GM12875 (cell line): Measurements from ENCODE around the gene GRAMD1B.

Source experiments
- H3K4me3 ChIP-seq: one replicate; pipeline ENCODE4 v1.5.1; 2011; ENCODE audit warnings: low read depth, low read length, control low read depth
- TF ChIP-seq, protein P1 (sequence below): IDR thresholded peaks from 2 replicates; pipeline ENCODE4 v1.5.1; 2011; ENCODE audit warnings: low read depth, mild to moderate bottlenecking, control low read depth, inconsistent platforms, low read length, moderate library complexity, borderline replicate concordance; ENCODE audit not compliant: insufficient read depth

GRAMD1B gene

DNA sequence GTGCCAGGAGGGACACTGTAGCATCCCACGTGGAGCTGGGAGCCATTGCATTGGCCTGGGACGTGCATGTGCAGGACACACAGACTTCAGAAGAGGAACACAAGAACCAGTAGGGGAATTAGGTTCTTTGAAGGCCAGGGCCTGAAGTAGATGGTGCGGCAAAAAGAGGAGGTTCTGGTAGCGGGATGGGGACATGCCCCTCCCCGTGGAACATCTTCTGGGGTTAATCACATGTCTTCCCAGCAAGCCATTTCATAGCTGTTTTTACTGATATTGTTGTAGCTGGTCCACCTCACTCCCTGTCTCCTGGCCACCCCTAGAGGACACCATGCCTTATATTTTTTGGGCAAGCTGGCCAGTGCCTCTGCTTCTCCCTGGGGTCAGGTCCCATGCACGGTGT is 150.1 kb downstream of the GRAMD1B start:
- TF ChIP-seq, protein P1, sequence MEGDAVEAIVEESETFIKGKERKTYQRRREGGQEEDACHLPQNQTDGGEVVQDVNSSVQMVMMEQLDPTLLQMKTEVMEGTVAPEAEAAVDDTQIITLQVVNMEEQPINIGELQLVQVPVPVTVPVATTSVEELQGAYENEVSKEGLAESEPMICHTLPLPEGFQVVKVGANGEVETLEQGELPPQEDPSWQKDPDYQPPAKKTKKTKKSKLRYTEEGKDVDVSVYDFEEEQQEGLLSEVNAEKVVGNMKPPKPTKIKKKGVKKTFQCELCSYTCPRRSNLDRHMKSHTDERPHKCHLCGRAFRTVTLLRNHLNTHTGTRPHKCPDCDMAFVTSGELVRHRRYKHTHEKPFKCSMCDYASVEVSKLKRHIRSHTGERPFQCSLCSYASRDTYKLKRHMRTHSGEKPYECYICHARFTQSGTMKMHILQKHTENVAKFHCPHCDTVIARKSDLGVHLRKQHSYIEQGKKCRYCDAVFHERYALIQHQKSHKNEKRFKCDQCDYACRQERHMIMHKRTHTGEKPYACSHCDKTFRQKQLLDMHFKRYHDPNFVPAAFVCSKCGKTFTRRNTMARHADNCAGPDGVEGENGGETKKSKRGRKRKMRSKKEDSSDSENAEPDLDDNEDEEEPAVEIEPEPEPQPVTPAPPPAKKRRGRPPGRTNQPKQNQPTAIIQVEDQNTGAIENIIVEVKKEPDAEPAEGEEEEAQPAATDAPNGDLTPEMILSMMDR: no peak
- no peak overlapping the region for H3K4me3 ChIP-seq

DNA sequence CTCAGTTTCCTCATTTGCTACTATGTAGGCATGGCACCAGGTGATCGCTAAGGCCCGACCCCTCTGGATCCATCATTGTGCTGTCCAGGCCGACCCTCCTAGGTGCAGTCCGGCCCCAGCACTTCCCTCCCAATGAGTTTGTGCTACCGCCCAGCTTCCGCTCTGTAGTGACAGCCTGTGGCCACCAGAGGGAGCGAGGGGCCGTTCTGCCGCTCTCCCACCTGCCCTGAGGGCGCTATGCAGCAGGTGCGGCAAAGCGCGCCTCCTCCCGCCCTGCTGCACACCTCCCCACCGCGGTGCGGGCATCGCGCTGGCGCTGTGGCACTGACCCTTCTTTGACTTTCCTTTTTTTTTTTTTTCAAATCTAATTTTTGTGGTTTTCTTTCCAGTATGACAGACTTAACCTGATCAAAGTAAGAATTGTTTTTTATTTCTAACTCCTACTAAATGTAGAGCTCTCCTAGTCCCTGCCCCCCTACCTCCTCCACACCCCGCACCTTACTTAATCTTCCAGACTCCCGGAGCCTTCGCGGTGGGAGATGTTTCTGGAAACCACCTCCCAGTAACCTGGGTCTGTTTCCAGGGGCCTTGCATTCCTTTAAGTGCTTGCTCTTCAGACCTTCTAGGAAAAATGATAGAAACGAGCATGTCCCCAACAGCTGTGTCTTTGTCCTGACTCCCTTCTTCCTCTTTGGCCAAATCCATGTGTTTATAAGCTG is 150.6 kb downstream of the GRAMD1B start:
- no peak overlapping the region for H3K4me3 ChIP-seq
- TF ChIP-seq, protein P1: peak; percentile 99

DNA sequence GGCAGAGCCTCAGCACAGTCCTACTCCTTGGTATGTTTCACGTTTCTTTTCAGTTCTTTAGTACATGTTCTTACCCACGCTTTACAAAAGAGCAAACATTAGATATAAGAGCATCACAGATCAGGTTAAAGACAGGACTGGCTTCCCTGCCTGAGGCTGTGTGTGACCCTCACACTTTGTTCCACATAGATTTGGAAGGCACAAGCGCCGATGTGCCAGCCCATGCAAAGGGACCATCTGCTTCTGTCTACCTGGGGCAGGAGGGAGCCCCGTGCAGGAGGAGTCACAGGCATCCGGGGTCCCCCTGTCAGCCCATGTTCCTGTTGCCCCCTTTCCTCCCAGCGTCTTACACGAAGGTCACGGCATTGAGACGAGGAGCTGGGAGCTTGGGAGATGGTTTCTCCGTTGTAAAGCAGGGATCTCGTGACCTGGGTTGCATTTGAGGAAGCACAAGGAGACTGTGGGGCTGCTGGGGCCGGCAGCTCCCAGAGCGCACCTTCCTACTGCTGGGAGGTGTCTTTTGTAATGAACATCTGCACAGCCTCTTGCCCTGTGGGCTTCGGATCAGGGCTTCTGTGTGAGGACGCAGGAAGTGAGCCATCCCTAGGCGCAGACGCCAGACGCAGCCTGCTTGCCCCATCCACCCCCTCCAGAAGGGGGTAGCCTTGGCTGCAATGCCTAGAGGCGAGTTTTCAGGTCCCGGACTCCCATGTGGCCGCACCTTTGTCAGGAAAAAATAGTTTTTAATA is 151.8 kb downstream of the GRAMD1B start:
- TF ChIP-seq, protein P1: no peak
- H3K4me3 ChIP-seq: no peak overlapping the region

DNA sequence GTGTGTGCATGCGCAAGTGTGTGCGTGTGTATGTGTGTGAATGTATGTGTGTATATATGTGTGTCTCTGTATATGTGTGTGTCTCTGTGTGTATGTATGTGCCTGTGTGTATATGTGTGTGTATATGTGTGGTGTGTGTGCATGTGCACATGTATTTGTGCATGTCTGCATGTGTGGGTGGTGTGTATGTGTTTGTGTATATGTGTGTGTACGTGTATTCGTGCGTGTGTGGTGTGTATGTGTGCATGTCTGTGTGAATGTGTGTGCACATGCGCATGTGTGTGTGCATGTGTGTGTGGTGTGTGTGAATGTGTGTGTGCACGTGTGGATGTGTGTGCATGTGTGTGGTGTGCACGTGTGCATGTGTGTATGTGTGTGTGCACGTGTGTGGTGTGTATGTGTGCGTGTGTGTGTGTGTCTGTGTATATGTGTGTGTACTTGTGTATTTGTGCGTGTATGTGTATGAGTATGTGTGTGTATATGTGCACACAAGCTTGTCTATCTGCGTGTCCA is 153.0 kb downstream of the GRAMD1B start:
- TF ChIP-seq, protein P1: no peak
- H3K4me3 ChIP-seq: no peak overlapping the region

DNA sequence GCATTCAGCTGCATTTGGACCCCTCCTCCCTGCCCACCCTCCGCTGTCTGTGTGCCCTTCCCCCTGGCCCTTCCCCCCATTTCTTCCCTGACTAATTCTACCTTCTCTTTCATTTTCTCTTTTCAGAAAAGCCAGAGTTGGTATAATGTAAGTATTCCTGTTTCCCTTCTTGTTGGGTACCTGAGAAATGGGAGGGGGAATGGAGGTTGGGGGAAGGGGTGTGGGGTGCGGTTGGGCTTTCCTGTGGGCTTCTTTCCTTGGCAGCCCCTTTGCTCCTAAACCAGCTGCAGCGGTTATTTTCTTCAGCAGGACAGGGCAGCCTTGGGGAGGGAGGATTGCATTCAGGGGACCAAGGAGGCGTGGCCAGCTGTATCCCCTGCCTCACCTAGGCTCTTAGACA is 154.1 kb downstream of the GRAMD1B start:
- TF ChIP-seq, protein P1: no peak
- H3K4me3 ChIP-seq: no peak overlapping the region

DNA sequence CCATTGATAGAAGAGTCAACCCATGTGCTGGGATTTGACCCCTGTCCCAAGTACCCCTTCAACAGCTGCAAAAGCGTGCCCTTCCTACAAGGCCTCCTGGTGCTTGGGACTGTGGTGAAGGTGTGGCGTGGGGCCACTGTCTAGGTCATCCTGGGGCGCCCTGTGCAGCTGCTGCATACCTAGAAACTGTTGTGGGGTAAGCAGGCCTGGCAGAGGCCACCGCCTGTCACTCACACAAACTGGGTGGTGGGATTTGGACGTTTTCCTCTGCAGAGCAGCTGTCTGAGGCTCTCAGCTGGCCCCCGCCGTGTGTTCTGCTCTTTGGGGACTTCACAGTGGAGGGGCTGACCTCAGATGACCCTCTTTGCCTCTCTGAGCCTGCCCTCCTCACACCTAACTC is 154.7 kb downstream of the GRAMD1B start:
- no peak overlapping the region for H3K4me3 ChIP-seq
- TF ChIP-seq, protein P1: no peak
